HFF-Myc (cell line): Measurements from ENCODE around the gene ITPK1.
"Not testable (repeated sequence)": the region's sequence is repeated elsewhere in the genome, so short reads cannot be mapped to it uniquely, and the experiment has no call there.

Source experiments
- DNase-seq: peaks from one replicate; pipeline ENCODE4 v3.0.0-alpha.2; 2011; ENCODE audit warnings: low read depth; ENCODE audit errors: extremely low read depth
- H3K4me3 ChIP-seq: replicated peaks from 2 replicates; pipeline ENCODE4 v1.5.1; 2011; ENCODE audit warnings: low read depth, mild to moderate bottlenecking, control low read depth, low read length
- CTCF ChIP-seq: IDR thresholded peaks from 2 replicates; pipeline ENCODE4 v1.5.1; 2012; ENCODE audit warnings: mild to moderate bottlenecking, low read depth, low read length, control low read depth; ENCODE audit errors: missing control alignments

Gene ITPK1

GRCh38 chr14:93115821-93116675, at the start of gene ITPK1:
TSS of gene ITPK1 (minus strand) at chr14:93115925. CDS start at chr14:93115163, 762 bp downstream.
- TF ChIP-seq CTCF, result no peak
- H3K4me3 ChIP-seq, result peak within 1 kb of the TSS; percentile 68
- DNase-seq, result no peak

GRCh38 chr14:93163564-93163963, 47.8 kb upstream of the ITPK1 start:
- no peak overlapping the region for H3K4me3 ChIP-seq
- TF ChIP-seq CTCF, result no peak
- DNase-seq, result no peak

- H3K4me3 ChIP-seq, result no peak overlapping the region
- TF ChIP-seq CTCF, result no peak
- DNase-seq, result no peak
Observed at GRCh38 chr14:93161411-93161940, 45.8 kb upstream of the ITPK1 start.

GRCh38 chr14:93160353-93160801, 44.7 kb upstream of the ITPK1 start:
- TF ChIP-seq CTCF, result peak; percentile 40
- H3K4me3 ChIP-seq, result no peak overlapping the region
- DNase-seq, result no peak

GRCh38 chr14:93159625-93160352, 44.1 kb upstream of the ITPK1 start:
- not testable (repeated sequence) for H3K4me3 ChIP-seq, DNase-seq

- DNase-seq, H3K4me3 ChIP-seq: not testable (repeated sequence)
Observed at GRCh38 chr14:93158349-93158748, 42.6 kb upstream of the ITPK1 start.

GRCh38 chr14:93156693-93157369, 41.1 kb upstream of the ITPK1 start:
- no peak overlapping the region for H3K4me3 ChIP-seq
- DNase-seq, result no peak
- no peak for TF ChIP-seq CTCF
